Hepatocyte (in vitro differentiated cells): ENCODE measurements around the gene CNR1. TPM values are rescaled to one million over a fixed set of nuclear protein-coding genes. Genes with fewer than 3 reads are reported as not detected.

Experiments
- DNase-seq: peaks from one replicate; pipeline ENCODE4 v3.0.0-alpha.2; 2016; ENCODE audit warnings: low spot score
- H2AFZ ChIP-seq: fragments of 200-600 bp; sonication (generic); 2 replicates; pipeline ENCODE4 v1.6.0; 2016; ENCODE audit warnings: antibody characterized with exemption, mild to moderate bottlenecking
- H3K27ac ChIP-seq: fragments of 200-600 bp; sonication (generic); 2 replicates; pipeline ENCODE4 v1.5.1; 2016; ENCODE audit warnings: mild to moderate bottlenecking
- H3K27me3 ChIP-seq: fragments of 200-600 bp; sonication (generic); 2 replicates; pipeline ENCODE4 v1.6.1; 2016
- H3K36me3 ChIP-seq: fragments of 200-600 bp; sonication (generic); replicated peaks from 2 replicates; pipeline ENCODE4 v1.5.1; 2016; ENCODE audit warnings: low read depth; ENCODE audit not compliant: insufficient read depth
- H3K4me1 ChIP-seq: fragments of 200-600 bp; sonication (generic); 2 replicates; pipeline ENCODE4 v1.5.1; 2016; ENCODE audit warnings: mild to moderate bottlenecking, moderate library complexity; ENCODE audit not compliant: insufficient read depth
- H3K4me2 ChIP-seq: fragments of 200-600 bp; sonication (generic); 2 replicates; pipeline ENCODE4 v1.6.0; 2016
- H3K4me3 ChIP-seq: fragments of 200-600 bp; sonication (generic); 2 replicates; pipeline ENCODE4 v1.5.1; 2016; ENCODE audit warnings: mild to moderate bottlenecking
- H3K79me2 ChIP-seq: fragments of 200-600 bp; sonication (generic); 2 replicates; pipeline ENCODE4 v1.6.0; 2017; ENCODE audit warnings: mild to moderate bottlenecking
- H3K9me2 ChIP-seq: fragments of 200-600 bp; sonication (generic); replicated peaks from 2 replicates; pipeline ENCODE4 v1.6.0; 2017; ENCODE audit warnings: mild to moderate bottlenecking; ENCODE audit not compliant: insufficient read depth
- H3K9me3 ChIP-seq: fragments of 200-600 bp; sonication (generic); 2 replicates; pipeline ENCODE4 v1.5.1; 2016; ENCODE audit warnings: low read depth, mild to moderate bottlenecking
- H4K20me1 ChIP-seq: fragments of 200-600 bp; sonication (generic); 2 replicates; pipeline ENCODE4 v1.6.0; 2016; ENCODE audit warnings: mild to moderate bottlenecking; ENCODE audit not compliant: insufficient read depth, poor library complexity, severe bottlenecking
- CTCF ChIP-seq: fragments of 200-600 bp; sonication (generic); IDR thresholded peaks from 2 replicates; pipeline ENCODE4 v1.5.1; 2016; ENCODE audit warnings: antibody characterized with exemption, mild to moderate bottlenecking; ENCODE audit not compliant: poor library complexity
- EZH2 ChIP-seq: fragments of 200-600 bp; sonication (generic); IDR thresholded peaks from 2 replicates; pipeline ENCODE4 v1.6.1; 2016; ENCODE audit warnings: antibody characterized with exemption, mild to moderate bottlenecking, borderline replicate concordance
- EZH2phosphoT487 ChIP-seq: fragments of 200-600 bp; sonication (generic); IDR thresholded peaks from one replicate; pipeline ENCODE4 v1.6.1; 2018; ENCODE audit warnings: antibody characterized with exemption, mild to moderate bottlenecking, low read depth, moderate library complexity; ENCODE audit not compliant: unreplicated experiment, severe bottlenecking
- WGBS: methylation state at CpG from one replicate; pipeline ENCODE4 v1.1.6; 2016; ENCODE audit warnings: low lambda C conversion rate; ENCODE audit errors: missing lambda C conversion rate; 5-methylcytosine and 5-hydroxymethylcytosine counted together
- polyA plus RNA-seq: library from polyadenylated mRNA; unstranded; fragments of >200 nt; fragmentation: Nextera tagmentation; extraction: Ambion mirVana; gene quantifications from 2 replicates; pipeline ENCODE4 v1.2.1, GENCODE V29; 2016
- total RNA-seq: library from RNA; depleted of rRNA; stranded (reverse); fragments of >200 nt; gene quantifications from 2 replicates; pipeline ENCODE4 v1.2.3, GENCODE V29; 2014

Gene CNR1
- total and polyA plus RNA-seq, 2 experiments from 2014 or later: 1.1 to 5.2 TPM

DNA sequence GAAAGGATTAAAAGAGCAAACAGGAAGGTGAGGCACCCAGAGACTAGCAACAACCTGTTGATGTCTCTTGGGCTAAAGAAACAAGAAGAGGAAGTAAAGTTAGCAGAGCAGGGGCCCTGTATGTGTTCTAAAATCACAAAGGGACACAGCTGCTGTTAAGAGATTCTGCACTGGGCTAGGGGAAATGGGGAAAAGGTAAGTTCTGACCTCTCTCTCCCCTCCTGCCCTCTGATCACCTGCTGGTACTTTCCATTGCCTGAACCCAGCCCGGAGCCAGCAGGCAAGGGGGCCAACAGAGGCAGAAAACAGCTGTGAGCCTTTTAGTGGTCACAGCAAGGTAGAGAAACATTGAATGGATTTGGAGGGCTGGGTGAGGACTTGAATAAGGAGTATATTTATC lies 13.5 kb upstream of the CNR1 start:
- no peak overlapping the region for H3K4me2 ChIP-seq
- no peaks in the 10 kb centered on the region for H3K36me3 ChIP-seq
- H4K20me1 ChIP-seq: no peaks in the 10 kb centered on the region
- no peaks in the 10 kb centered on the region for H3K4me1 ChIP-seq
- DNase-seq: no peak
- peaks cover 4% of the 10 kb centered on the region for H3K9me2 ChIP-seq
- H3K4me3 ChIP-seq: no peak overlapping the region
- no peaks in the 10 kb centered on the region for H3K27me3 ChIP-seq
- no peaks in the 10 kb centered on the region for H3K9me3 ChIP-seq
- TF ChIP-seq EZH2: no peak
- 10% methylated on average over 1 of the region's 1 CpG for WGBS
- H3K79me2 ChIP-seq: no peaks in the 10 kb centered on the region
- no peak overlapping the region for H3K27ac ChIP-seq
- no peak overlapping the region for H2AFZ ChIP-seq

DNA sequence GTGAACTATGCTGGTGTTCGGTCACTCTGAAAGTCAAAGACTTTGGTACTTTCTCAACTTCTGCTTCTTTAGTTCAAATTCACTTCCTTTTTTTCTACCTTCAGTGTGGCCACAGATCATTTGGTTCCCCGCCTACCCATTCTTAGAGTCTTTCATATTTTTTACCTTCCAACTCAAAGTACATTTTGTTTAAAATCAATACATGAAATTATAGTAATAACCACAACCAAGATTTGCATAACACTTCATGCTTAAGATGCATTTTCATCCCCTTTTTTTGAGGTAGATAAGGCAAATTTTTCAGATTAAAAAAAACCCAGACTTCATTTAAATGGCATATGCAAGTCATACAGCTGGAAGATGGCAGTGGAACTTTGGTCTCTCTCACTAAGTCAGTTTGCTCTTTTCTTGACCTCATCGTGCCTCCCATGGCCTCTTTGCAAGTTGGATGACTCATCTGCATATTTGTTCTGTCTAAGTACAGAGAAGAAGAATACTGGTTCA lies 11.9 kb upstream of the CNR1 start:
- Histone ChIP-seq H3K27ac (no peak overlapping the region), H3K4me1 (no peaks in the 10 kb centered on the region), H3K9me3 (no peaks in the 10 kb centered on the region), H4K20me1 (no peaks in the 10 kb centered on the region), H3K79me2 (no peaks in the 10 kb centered on the region), H3K27me3 (no peaks in the 10 kb centered on the region), H2AFZ (no peak overlapping the region), H3K4me2 (no peak overlapping the region), H3K4me3 (no peak overlapping the region), H3K36me3 (no peaks in the 10 kb centered on the region), H3K9me2 (peaks cover 4% of the 10 kb centered on the region)
- TF ChIP-seq EZH2phosphoT487 (no peak), CTCF (no peak), EZH2 (no peak)
- peak; percentile 48 for DNase-seq
- 57% methylated on average over 3 of the region's 3 CpGs for WGBS

GRCh38 chr6:88174906-88175305 lies 8.8 kb upstream of the CNR1 start:
- no peaks in the 10 kb centered on the region for H4K20me1 ChIP-seq
- no peaks in the 10 kb centered on the region for H3K4me1 ChIP-seq
- H3K4me3 ChIP-seq: no peak overlapping the region
- no peaks in the 10 kb centered on the region for H3K79me2 ChIP-seq
- no peaks in the 10 kb centered on the region for H3K9me3 ChIP-seq
- H3K9me2 ChIP-seq: peaks cover under 1% of the 10 kb centered on the region
- H3K27me3 ChIP-seq: no peaks in the 10 kb centered on the region
- no peak for DNase-seq
- no peak overlapping the region for H3K27ac ChIP-seq
- TF ChIP-seq EZH2 (no peak), EZH2phosphoT487 (no peak), CTCF (no peak)
- H2AFZ ChIP-seq: no peak overlapping the region
- no peak overlapping the region for H3K4me2 ChIP-seq
- H3K36me3 ChIP-seq: no peaks in the 10 kb centered on the region
- WGBS: 86% methylated on average over 4 of the region's 4 CpGs

DNA sequence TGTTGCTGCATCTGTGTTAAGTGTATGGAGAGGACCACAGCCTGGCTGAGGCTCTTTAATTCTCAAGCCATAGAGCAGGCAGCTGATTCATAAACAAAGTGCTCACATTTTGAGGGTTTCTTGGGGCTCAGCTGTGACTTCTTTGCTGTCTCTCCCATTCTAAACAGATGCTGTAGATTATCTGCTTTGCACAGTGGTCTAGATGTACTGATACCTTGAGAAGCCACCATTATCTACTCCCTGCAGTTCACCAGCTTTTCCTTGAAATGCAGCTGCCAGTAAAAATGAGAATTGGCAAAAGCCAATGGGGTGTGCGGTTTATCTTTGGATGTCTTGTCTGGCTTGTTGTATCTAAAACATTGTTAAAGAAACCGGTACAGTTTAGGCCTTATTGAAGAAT lies 5.2 kb upstream of the CNR1 start:
- TF ChIP-seq CTCF: no peak
- no peak for TF ChIP-seq EZH2
- H3K4me2 ChIP-seq: no peak overlapping the region
- H2AFZ ChIP-seq: no peak overlapping the region
- H4K20me1 ChIP-seq: no peaks in the 10 kb centered on the region
- DNase-seq: no peak
- H3K4me3 ChIP-seq: no peak overlapping the region
- no peak overlapping the region for H3K27ac ChIP-seq
- no peaks in the 10 kb centered on the region for H3K79me2 ChIP-seq
- peaks cover 33% of the 10 kb centered on the region for H3K27me3 ChIP-seq
- WGBS: 97% methylated on average over 2 of the region's 2 CpGs
- no peaks in the 10 kb centered on the region for H3K36me3 ChIP-seq
- no peaks in the 10 kb centered on the region for H3K9me3 ChIP-seq
- no peaks in the 10 kb centered on the region for H3K9me2 ChIP-seq
- H3K4me1 ChIP-seq: peaks cover 5% of the 10 kb centered on the region
